Thyroid gland (tissue), 4 donors: Measurements from ENCODE around the gene ASCL2.

Experiments used
- CTCF ChIP-seq, 6 experiments: fragments of 200-600 bp in 3 of 6; fragments of 450-650 bp in 3 of 6; sonication (generic) in 3 of 6; IDR thresholded peaks; one replicate each; pipeline ENCODE4 v1.5.1; 2016 to 2019; ENCODE audit warnings: antibody characterized with exemption in 6 of 6, mild to moderate bottlenecking in 2 of 6, inconsistent platforms in 1 of 6, moderate library complexity in 1 of 6
- POLR2A ChIP-seq, 2 donors: fragments of 450-650 bp; IDR thresholded peaks; one replicate each; pipeline ENCODE4 v1.6.1; 2017; ENCODE audit warnings: antibody characterized with exemption in 2 of 2, mild to moderate bottlenecking in 2 of 2, moderate library complexity in 1 of 2

- TF ChIP-seq CTCF (IDR thresholded peaks at IDR 0.05), result no peak
- no peak for TF ChIP-seq POLR2A (IDR thresholded peaks at IDR 0.05)
These were observed 25.9 kb upstream of the ASCL2 start for GRCh38 chr11:2295971-2296912.
